Retinal pigment epithelial cell (primary cell): ENCODE results near the gene DNAJC18.
"Not testable (repeated sequence)": the region's sequence is repeated elsewhere in the genome, so short reads cannot be mapped to it uniquely, and the experiment has no call there.

Source experiments
- DNase-seq: peaks from one replicate; pipeline ENCODE4 v3.0.0-alpha.2; 2010; ENCODE audit warnings: low read depth
- H3K4me3 ChIP-seq: 2 replicates; pipeline ENCODE4 v1.5.1; 2011; ENCODE audit warnings: mild to moderate bottlenecking, low read length, control low read depth, moderate library complexity
- CTCF ChIP-seq: conservative IDR thresholded peaks from 2 replicates; pipeline ENCODE4 v1.5.1; 2011; ENCODE audit warnings: low read depth, low read length, control low read depth, inconsistent platforms

The DNAJC18 gene

GRCh38 chr5:139439013-139439903, at the start of gene DNAJC18:
Gene DNAJC18 (minus strand): TSS chr5:139439525. CDS start chr5:139439445, 80 bp downstream.
- peak within 1 kb of the TSS; percentile 90 for H3K4me3 ChIP-seq
- no peak for TF ChIP-seq CTCF
- DNase-seq: no peak

GRCh38 chr5:139488260-139488659, 48.9 kb upstream of the DNAJC18 start:
- H3K4me3 ChIP-seq: no peak overlapping the region
- DNase-seq: no peak
- TF ChIP-seq CTCF: no peak

GRCh38 chr5:139486201-139486600, 46.9 kb upstream of the DNAJC18 start:
- H3K4me3 ChIP-seq: no peak overlapping the region
- no peak for TF ChIP-seq CTCF
- DNase-seq: no peak

GRCh38 chr5:139482890-139483208, 43.5 kb upstream of the DNAJC18 start:
- not testable (repeated sequence) for H3K4me3 ChIP-seq, DNase-seq

GRCh38 chr5:139482050-139482889, 42.9 kb upstream of the DNAJC18 start, which contains the start of gene STING1:
Gene STING1 (minus strand): TSS chr5:139482758. CDS start chr5:139481704, 1,054 bp downstream.
- peak; percentile 98 for DNase-seq
- H3K4me3 ChIP-seq: peak within 1 kb of the TSS; percentile 42
- TF ChIP-seq CTCF: no peak

- peak; percentile 38 for TF ChIP-seq CTCF
- H3K4me3 ChIP-seq: peak overlapping the region; percentile 42
- DNase-seq: no peak
Measured at GRCh38 chr5:139481580-139482049, 42.3 kb upstream of the DNAJC18 start.

GRCh38 chr5:139481122-139481533, 41.8 kb upstream of the DNAJC18 start:
- H3K4me3 ChIP-seq: peak overlapping the region; percentile 42
- TF ChIP-seq CTCF: no peak
- DNase-seq: no peak

GRCh38 chr5:139479729-139480128, 40.4 kb upstream of the DNAJC18 start:
- DNase-seq: not testable (repeated sequence)

GRCh38 chr5:139478657-139479423, 39.5 kb upstream of the DNAJC18 start:
- DNase-seq: not testable (repeated sequence)

More at GRCh38 chr5:139479729-139480128, 40.4 kb upstream of the DNAJC18 start:
- H3K4me3 ChIP-seq: not testable (repeated sequence)

More at GRCh38 chr5:139478657-139479423, 39.5 kb upstream of the DNAJC18 start:
- not testable (repeated sequence) for H3K4me3 ChIP-seq
